Measurements from ENCODE around the gene B4GALNT3.
"Not testable (repeated sequence)": the region's sequence is repeated elsewhere in the genome, so short reads cannot be mapped to it uniquely, and the experiment has no call there.

B4GALNT3 gene

DNA sequence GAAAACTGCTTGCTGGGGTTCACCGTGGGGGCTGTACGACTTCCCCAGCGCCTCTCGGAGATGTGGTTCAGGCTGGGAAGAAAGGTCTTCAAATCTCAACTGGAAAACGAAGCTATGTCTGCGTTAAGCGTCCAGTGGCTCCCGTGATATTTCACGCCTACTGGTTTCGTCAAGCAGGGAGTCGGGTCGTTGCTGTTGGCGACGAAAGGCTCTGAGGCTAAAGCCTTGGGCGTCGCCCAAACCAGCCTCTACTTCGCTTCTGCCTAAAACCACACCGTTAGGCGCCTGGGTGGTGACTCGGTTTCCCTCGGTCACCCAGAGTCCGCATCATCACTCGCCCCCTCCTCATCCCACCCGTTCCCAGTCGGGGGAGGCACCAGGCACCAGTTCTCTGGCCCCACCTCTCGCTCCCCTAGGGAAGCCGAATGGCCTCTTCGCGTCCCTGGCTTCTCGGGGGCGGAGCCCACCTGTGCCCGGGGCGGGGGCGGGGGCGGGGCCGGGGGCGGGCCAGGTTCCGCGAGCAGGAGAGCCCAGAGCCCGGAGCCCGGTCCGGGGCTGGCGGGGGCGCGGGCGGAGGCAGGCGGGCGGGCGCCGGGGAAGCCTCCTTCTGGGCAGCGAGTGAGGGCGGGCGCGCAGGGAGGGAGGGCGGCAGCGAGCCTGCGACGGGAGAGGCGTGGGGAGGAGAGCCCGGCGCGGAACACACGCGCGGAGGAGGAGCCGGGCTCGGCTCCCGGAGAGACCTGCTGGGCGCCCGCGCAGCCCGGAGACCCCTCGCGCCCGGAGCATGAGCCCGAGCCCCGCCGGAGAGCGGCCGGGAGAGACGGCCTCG, at the start of gene B4GALNT3:
TSS of gene B4GALNT3 (plus strand) at position 510 of the 829 bp plus-strand sequence. CDS start 438 bp downstream, outside the sequence.
- Mint-ChIP-seq H3K36me3 (ENCODE audit: low read depth) (no peaks in the 10 kb centered on the region), H3K27me3 (peaks cover 83% of the 10 kb centered on the region), H3K9me3 (no peaks in the 10 kb centered on the region), H3K4me1 (ENCODE audit: low read depth) (peaks cover 11% of the 10 kb centered on the region), H3K27ac (no peak within 1 kb of the TSS), H3K4me3 (peak within 1 kb of the TSS; percentile 57)
- intact Hi-C loops (cut with micrococcal nuclease): no loop called here

GRCh38 chr12:414859-415258, 44.9 kb upstream of the B4GALNT3 start:
- Mint-ChIP-seq H3K27me3 (no peaks in the 10 kb centered on the region), H3K9me3 (no peaks in the 10 kb centered on the region), H3K4me1 (ENCODE audit: low read depth) (no peaks in the 10 kb centered on the region), H3K27ac (no peak overlapping the region), H3K4me3 (no peak overlapping the region), H3K36me3 (ENCODE audit: low read depth) (peaks cover 88% of the 10 kb centered on the region)
- intact Hi-C loops (cut with micrococcal nuclease): no loop called here

DNA sequence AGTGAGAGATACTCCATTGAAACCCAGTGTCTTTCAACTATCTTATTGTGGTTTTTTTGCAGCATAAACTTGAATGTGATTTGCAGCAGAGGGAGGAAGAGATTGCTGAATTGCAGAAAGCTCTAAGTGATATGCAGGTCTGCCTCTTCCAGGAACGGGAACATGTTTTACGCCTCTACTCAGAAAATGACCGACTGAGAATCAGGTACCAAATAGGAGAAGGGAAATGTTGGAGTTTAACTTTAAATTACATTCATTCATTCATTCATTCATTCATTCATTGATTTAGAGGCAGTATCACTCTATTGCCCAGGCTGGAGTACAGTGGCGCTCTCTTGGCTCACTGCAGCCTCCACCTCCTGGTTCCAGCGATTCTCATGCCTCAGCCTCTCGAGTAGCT, 41.3 kb upstream of the B4GALNT3 start:
- Mint-ChIP-seq H3K4me1 (ENCODE audit: low read depth) (no peaks in the 10 kb centered on the region), H3K27ac (no peak overlapping the region), H3K36me3 (ENCODE audit: low read depth) (peaks cover 65% of the 10 kb centered on the region), H3K4me3 (no peak overlapping the region), H3K9me3 (no peaks in the 10 kb centered on the region), H3K27me3 (no peaks in the 10 kb centered on the region)
- intact Hi-C loops (cut with micrococcal nuclease): no loop called here

DNA sequence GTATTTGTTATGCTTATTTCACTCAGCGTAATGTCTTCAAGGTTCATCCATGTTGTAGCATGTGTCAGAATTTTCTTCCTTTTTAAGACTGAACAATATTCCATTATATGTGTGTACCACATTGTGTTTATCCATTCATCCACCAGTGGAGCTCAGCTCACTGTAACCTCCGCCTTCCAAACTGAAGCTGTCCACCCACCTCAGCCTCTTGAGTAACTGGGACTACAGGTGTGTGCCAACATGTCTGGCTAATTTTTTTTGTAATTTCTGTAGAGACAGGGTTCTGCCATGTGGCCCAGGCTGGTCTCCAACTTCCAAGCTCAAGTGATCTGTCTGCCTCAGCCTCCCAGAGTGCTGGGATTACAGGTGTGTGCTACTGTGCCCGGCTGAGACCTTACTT, 37.2 kb upstream of the B4GALNT3 start:
- H3K27ac Mint-ChIP-seq: no peak overlapping the region
- peaks cover 57% of the 10 kb centered on the region for H3K36me3 Mint-ChIP-seq (ENCODE audit: low read depth)
- no peaks in the 10 kb centered on the region for H3K9me3 Mint-ChIP-seq
- H3K4me3 Mint-ChIP-seq: no peak overlapping the region
- no peaks in the 10 kb centered on the region for H3K27me3 Mint-ChIP-seq
- no peaks in the 10 kb centered on the region for H3K4me1 Mint-ChIP-seq (ENCODE audit: low read depth)
- intact Hi-C loops (cut with micrococcal nuclease): no loop called here

DNA sequence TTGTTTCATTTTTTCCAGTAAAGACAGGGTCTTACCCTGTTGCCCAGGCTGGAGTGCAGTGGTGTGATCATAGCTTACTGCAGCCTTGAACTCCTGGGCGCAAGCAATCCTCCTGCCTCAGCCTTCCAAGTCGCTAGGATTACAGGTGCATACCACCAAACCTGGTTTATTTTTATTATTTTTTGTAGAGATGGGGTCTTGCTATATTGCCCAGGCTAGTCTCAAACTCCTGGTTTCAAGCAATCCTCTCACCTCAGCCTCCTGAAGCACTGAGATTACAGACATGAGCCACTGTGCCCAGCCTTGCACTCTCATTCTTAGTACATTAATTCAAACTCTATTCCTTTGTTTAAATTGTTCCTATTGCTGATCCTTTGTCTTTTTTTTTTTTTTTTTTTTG, 24.0 kb upstream of the B4GALNT3 start:
- H3K4me1 Mint-ChIP-seq (ENCODE audit: low read depth); H3K9me3 Mint-ChIP-seq; H3K4me3 Mint-ChIP-seq; H3K27ac Mint-ChIP-seq; intact Hi-C loops (cut with micrococcal nuclease); H3K27me3 Mint-ChIP-seq: not testable (repeated sequence)
- peaks cover 90% of the 10 kb centered on the region for H3K36me3 Mint-ChIP-seq (ENCODE audit: low read depth)

DNA sequence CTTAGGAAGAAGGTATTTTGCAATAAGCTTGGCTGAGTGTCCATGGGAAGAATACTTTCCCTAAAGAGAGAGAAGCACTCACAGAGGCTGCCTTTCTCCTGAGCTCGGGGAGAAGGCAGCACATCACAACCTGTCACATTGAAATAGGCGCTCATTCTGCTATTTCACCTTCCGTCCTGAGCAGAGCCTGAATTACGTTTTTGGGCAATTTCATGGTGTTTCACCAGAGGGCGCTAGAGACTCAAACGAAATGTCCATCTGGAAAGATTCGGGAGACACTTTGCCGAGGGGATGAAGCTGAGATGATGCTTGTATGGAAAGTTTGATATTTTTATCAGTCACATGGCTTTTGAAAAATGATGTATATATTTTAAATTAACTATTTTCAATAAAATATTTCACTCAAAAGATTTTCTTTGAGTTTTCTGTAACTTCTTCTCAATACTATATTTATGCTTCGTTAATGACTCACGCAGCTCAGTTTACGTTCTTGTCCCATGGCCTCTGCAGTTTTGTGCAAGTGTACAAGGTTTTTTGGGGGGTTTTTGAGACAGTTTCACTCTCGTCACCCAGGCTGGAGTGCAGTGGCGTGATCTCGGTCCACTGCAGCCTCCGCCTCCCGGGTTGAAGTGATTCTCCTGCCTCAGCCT, 17.4 kb upstream of the B4GALNT3 start:
- Mint-ChIP-seq H3K4me3 (no peak overlapping the region), H3K27ac (no peak overlapping the region), H3K9me3 (no peaks in the 10 kb centered on the region), H3K4me1 (ENCODE audit: low read depth) (no peaks in the 10 kb centered on the region), H3K36me3 (ENCODE audit: low read depth) (peaks cover 41% of the 10 kb centered on the region), H3K27me3 (no peaks in the 10 kb centered on the region)
- intact Hi-C loops (cut with micrococcal nuclease): loop anchor here (1.0 kb wide), 1 partner anchor 105 kb away; no protein-coding TSS in a partner anchor

GRCh38 chr12:447141-447540, 12.6 kb upstream of the B4GALNT3 start:
- H3K9me3 Mint-ChIP-seq: no peaks in the 10 kb centered on the region

DNA sequence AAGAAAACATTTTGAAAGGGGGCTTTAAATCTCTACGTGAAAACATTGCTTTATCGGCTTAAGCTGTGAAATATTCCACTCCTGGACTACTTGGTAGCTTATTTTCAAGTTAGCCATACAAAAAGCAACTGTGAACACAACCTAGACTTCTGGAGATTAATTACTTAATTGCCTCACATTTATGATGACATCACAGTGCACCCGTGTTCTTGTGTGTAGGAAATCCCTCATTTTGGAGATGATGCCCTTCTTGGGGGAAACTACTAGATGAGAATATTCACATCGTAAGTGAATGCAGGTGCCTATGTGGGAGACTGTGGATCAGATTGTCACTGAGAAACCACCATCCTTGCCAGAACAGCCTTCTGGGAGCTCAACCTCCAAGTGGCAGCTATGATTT, 10.5 kb upstream of the B4GALNT3 start:
- Mint-ChIP-seq H3K4me3 (no peak overlapping the region), H3K27me3 (peaks cover 14% of the 10 kb centered on the region), H3K27ac (no peak overlapping the region), H3K4me1 (ENCODE audit: low read depth) (no peaks in the 10 kb centered on the region), H3K36me3 (ENCODE audit: low read depth) (no peaks in the 10 kb centered on the region), H3K9me3 (no peaks in the 10 kb centered on the region)
- intact Hi-C loops (cut with micrococcal nuclease): no loop called here

More at GRCh38 chr12:447141-447540, 12.6 kb upstream of the B4GALNT3 start:
- no peak overlapping the region for H3K27ac Mint-ChIP-seq
- no peaks in the 10 kb centered on the region for H3K4me1 Mint-ChIP-seq (ENCODE audit: low read depth)
- intact Hi-C loops (cut with micrococcal nuclease): no loop called here
- H3K4me3 Mint-ChIP-seq: no peak overlapping the region
- peaks cover 6% of the 10 kb centered on the region for H3K27me3 Mint-ChIP-seq
- H3K36me3 Mint-ChIP-seq (ENCODE audit: low read depth): no peaks in the 10 kb centered on the region

DNA sequence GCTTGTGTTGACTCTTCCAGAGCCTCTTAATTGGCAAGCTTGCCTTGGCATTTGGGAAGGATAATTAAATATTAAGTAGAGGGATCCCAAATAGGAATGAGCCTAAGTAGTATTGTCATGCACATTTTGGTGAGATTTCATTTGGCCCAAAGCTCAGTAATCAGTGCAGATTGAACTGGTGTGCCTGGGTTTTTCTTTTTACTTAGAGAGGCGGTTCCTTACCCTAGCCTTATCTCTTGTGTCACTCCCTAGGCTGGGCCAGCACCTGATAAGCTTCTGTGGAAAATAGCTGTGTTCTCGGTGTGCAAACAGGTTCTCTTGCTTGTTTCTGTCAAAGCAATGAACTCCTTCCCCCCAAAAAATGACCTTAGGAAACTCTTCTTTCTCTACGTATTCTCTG, 9.3 kb upstream of the B4GALNT3 start:
- intact Hi-C loops (cut with micrococcal nuclease): no loop called here
- Mint-ChIP-seq H3K9me3 (no peaks in the 10 kb centered on the region), H3K27ac (no peak overlapping the region), H3K4me1 (ENCODE audit: low read depth) (no peaks in the 10 kb centered on the region), H3K4me3 (no peak overlapping the region), H3K36me3 (ENCODE audit: low read depth) (no peaks in the 10 kb centered on the region), H3K27me3 (peaks cover 15% of the 10 kb centered on the region)

DNA sequence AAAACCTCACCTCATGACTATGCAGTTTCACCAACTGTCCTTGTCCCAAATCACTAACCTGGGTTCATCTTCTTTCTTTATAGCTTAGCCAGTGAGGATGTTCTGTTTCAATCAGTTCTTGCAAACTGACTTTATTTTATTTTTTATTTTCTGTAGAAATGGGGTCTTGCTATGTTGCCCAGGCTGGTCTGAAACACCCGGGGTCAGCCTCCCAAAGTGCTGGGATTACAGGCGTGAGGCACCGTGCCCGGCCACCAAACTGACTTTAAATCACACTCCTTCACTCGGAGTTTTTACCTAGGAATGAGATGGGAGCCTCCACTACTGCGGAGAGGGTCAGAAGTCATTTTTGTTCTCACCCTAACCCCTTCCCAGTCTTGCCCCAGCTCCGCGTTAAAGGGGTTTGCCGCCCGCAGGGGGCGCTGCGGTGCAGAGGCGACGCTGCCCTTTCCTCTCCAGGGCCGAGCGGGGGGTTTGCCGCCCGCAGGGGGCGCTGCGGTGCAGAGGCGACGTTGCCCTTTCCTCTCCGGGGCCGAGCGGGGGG, 7.0 kb upstream of the B4GALNT3 start:
- H3K36me3 Mint-ChIP-seq (ENCODE audit: low read depth): no peaks in the 10 kb centered on the region
- no peaks in the 10 kb centered on the region for H3K4me1 Mint-ChIP-seq (ENCODE audit: low read depth)
- peaks cover 36% of the 10 kb centered on the region for H3K27me3 Mint-ChIP-seq
- H3K4me3 Mint-ChIP-seq: no peak overlapping the region
- H3K27ac Mint-ChIP-seq: no peak overlapping the region
- H3K9me3 Mint-ChIP-seq: no peaks in the 10 kb centered on the region
- intact Hi-C loops (cut with micrococcal nuclease): no loop called here

- H3K4me1 Mint-ChIP-seq (ENCODE audit: low read depth): peaks cover 5% of the 10 kb centered on the region
- H3K36me3 Mint-ChIP-seq (ENCODE audit: low read depth): no peaks in the 10 kb centered on the region
- H3K4me3 Mint-ChIP-seq: no peak overlapping the region
- intact Hi-C loops (cut with micrococcal nuclease): no loop called here
- H3K27ac Mint-ChIP-seq: no peak overlapping the region
- peaks cover 54% of the 10 kb centered on the region for H3K27me3 Mint-ChIP-seq
- no peaks in the 10 kb centered on the region for H3K9me3 Mint-ChIP-seq
These were observed 4.9 kb upstream of the B4GALNT3 start for GRCh38 chr12:454833-455232.

DNA sequence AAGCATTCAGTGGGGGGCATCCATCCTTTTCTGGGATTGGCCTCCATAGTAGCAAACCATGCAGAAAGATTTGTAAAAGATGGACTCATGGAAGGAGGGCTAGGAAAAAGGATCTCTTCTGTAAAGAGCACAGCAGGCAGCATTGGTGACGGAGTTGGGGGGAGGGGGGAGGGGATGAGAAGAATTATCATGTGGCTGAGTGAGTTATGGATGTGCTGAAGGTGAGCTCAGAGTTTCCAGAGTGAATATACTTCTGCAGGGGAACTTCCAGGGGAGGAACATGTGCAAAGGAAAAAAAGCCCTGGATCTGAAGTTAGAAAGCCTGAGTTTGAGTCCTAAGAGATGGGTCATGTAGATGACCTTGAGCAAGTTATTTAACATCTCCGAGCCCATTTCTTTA, 3.9 kb upstream of the B4GALNT3 start:
- intact Hi-C loops (cut with micrococcal nuclease): no loop called here
- Mint-ChIP-seq H3K27ac (no peak overlapping the region), H3K36me3 (ENCODE audit: low read depth) (no peaks in the 10 kb centered on the region), H3K27me3 (peaks cover 60% of the 10 kb centered on the region), H3K4me3 (no peak overlapping the region), H3K9me3 (no peaks in the 10 kb centered on the region), H3K4me1 (ENCODE audit: low read depth) (peaks cover 7% of the 10 kb centered on the region)

DNA sequence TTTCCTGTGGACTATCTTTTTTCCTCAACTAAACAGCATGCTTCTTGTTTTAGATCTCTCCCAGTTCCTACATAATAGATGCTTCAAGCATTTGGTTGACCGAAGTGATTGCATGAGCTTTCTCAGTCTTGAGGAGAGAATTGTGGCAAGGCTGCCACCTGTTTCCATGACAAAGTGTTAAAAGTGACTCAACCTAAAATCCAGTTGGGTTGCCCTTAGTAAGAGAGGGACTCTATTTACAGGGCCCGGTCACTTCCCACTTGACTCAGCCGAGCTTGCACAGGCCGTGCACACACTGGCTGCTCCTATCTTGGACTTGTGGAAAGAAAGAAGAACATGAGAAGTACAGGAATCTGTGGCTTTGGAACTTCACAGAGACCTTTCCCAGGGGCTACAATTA, 2.1 kb upstream of the B4GALNT3 start:
- Mint-ChIP-seq H3K27me3 (peaks cover 71% of the 10 kb centered on the region), H3K4me3 (no peak overlapping the region), H3K36me3 (ENCODE audit: low read depth) (no peaks in the 10 kb centered on the region), H3K9me3 (no peaks in the 10 kb centered on the region), H3K27ac (no peak overlapping the region), H3K4me1 (ENCODE audit: low read depth) (peaks cover 11% of the 10 kb centered on the region)
- intact Hi-C loops (cut with micrococcal nuclease): no loop called here

GRCh38 chr12:459050-459429, 699 bp upstream of the B4GALNT3 start:
- Mint-ChIP-seq H3K9me3 (no peaks in the 10 kb centered on the region), H3K36me3 (ENCODE audit: low read depth) (no peaks in the 10 kb centered on the region), H3K4me3 (no peak overlapping the region), H3K27me3 (peaks cover 78% of the 10 kb centered on the region), H3K27ac (no peak overlapping the region), H3K4me1 (ENCODE audit: low read depth) (peaks cover 11% of the 10 kb centered on the region)
- intact Hi-C loops (cut with micrococcal nuclease): no loop called here

All from dendritic cell treated with granulocyte-macrophage colony-stimulating factor and Interleukin-4, amounts not matched to agents 40 ng/mL and 50 ng/mL, for 4 days (primary cell).